ENCODE results near the gene GP1BB.

GP1BB gene

GRCh38 chr22:19737846-19738663, 14.7 kb downstream of the GP1BB start:
- H3K4me3 Mint-ChIP-seq, result no peak overlapping the region
- no peaks in the 10 kb centered on the region for H3K4me1 Mint-ChIP-seq
- H3K27ac Mint-ChIP-seq, result no peak overlapping the region
- no peaks in the 10 kb centered on the region for H3K27me3 Mint-ChIP-seq
- H3K9me3 Mint-ChIP-seq, result no peaks in the 10 kb centered on the region
- no peaks in the 10 kb centered on the region for H3K36me3 Mint-ChIP-seq

- Mint-ChIP-seq H3K4me1 (no peaks in the 10 kb centered on the region), H3K4me3 (no peak overlapping the region), H3K36me3 (no peaks in the 10 kb centered on the region), H3K9me3 (no peaks in the 10 kb centered on the region), H3K27ac (no peak overlapping the region), H3K27me3 (no peaks in the 10 kb centered on the region)
Measured at GRCh38 chr22:19738664-19739447, 15.5 kb downstream of the GP1BB start.

DNA sequence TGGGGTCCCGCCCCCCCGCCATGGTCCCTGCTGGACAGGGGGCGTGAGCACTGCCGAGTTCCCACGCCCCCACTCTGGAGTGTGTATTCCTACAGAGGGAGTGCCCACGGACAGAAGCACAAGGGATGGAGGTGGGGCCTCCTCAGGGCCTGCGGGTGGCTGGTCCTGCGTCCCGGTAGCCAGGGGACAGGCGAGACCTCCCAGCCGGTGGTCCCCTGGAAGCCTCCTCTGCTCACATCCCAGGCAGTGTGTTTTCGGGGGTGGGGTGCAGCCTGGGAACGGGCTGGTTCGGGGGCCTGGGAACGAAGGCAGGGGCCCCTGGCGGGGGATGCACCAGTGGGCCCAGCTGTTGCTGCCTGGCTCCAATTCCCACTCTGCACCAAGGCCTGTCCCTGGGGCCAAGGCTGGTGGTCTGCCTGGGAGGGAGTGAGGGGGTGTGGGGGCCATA, 16.1 kb downstream of the GP1BB start:
- H3K27ac Mint-ChIP-seq, result no peak overlapping the region
- no peaks in the 10 kb centered on the region for H3K4me1 Mint-ChIP-seq
- no peaks in the 10 kb centered on the region for H3K36me3 Mint-ChIP-seq
- H3K27me3 Mint-ChIP-seq, result no peaks in the 10 kb centered on the region
- H3K4me3 Mint-ChIP-seq, result no peak overlapping the region
- H3K9me3 Mint-ChIP-seq, result no peaks in the 10 kb centered on the region

- Mint-ChIP-seq H3K36me3 (no peaks in the 10 kb centered on the region), H3K4me1 (no peaks in the 10 kb centered on the region), H3K9me3 (no peaks in the 10 kb centered on the region), H3K27ac (no peak overlapping the region), H3K4me3 (no peak overlapping the region), H3K27me3 (no peaks in the 10 kb centered on the region)
Measured at GRCh38 chr22:19739911-19740449, 16.6 kb downstream of the GP1BB start.

DNA sequence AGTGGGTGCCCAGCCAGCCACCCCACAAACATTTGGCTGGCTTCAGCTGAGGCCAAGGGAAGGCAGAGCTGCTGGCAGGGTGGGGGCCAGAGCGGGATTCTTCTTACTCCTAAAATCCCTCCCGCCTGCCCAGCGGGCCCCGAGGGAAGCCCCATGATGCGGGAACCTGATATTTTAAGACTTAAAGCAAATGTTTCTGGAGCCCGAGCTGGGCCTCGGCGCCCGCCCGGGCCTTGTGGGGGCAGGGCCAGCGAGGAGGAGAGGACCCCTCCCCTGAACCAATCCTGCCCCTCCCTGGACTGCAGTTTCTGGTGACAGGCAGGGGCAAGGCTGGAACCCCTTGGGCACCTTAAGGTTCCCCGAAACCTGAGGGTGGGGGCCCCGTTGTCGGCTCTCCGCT, 17.2 kb downstream of the GP1BB start:
- no peaks in the 10 kb centered on the region for H3K27me3 Mint-ChIP-seq
- no peak overlapping the region for H3K27ac Mint-ChIP-seq
- H3K4me3 Mint-ChIP-seq, result no peak overlapping the region
- no peaks in the 10 kb centered on the region for H3K36me3 Mint-ChIP-seq
- no peaks in the 10 kb centered on the region for H3K4me1 Mint-ChIP-seq
- H3K9me3 Mint-ChIP-seq, result no peaks in the 10 kb centered on the region

DNA sequence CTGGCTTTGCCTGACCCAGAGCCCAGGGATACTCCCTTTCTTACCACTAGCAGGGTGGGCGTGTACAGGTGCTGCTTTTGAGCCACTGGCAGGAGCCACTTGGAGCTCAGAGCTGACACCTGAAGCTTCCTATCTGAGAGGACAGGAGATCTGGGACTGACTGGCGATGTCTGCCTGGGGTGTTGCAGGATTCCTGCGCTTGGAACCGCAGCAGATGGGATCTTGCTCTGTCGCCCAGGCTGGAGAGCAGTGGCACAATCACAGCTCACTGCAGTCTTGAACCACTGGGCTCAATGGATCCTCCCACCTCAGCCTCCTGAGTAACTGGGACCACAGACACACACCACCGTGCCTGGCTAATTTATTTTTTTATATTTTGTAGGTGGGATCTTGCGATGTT, 17.7 kb downstream of the GP1BB start:
- Mint-ChIP-seq H3K27ac (no peak overlapping the region), H3K4me1 (no peaks in the 10 kb centered on the region), H3K4me3 (no peak overlapping the region), H3K27me3 (no peaks in the 10 kb centered on the region), H3K36me3 (no peaks in the 10 kb centered on the region), H3K9me3 (no peaks in the 10 kb centered on the region)

- no peaks in the 10 kb centered on the region for H3K36me3 Mint-ChIP-seq
- H3K4me1 Mint-ChIP-seq, result no peaks in the 10 kb centered on the region
- no peak overlapping the region for H3K4me3 Mint-ChIP-seq
- H3K27ac Mint-ChIP-seq, result no peak overlapping the region
- H3K9me3 Mint-ChIP-seq, result no peaks in the 10 kb centered on the region
- no peaks in the 10 kb centered on the region for H3K27me3 Mint-ChIP-seq
Measured at GRCh38 chr22:19742160-19743066, 19.1 kb downstream of the GP1BB start.

DNA sequence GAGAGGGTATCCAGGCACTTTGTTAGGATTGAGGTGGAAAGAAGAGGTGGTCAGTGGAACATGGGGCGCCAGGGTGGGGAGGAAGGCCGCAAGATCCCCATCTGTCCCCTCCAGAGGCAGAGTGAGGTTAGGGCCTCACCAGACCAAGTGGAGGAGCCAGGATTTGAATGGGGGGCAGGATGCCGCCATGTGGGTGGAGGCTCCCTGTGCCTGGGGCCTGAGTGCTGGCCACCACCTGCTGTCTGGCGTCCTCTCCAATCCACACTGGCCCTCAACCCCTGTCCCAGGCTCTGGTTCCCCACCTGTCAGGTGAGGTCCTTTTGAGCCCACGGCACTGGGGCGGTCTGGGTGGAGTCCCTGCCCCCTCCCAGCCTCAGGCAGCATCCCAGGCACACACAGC, 19.7 kb downstream of the GP1BB start:
- Mint-ChIP-seq H3K9me3 (no peaks in the 10 kb centered on the region), H3K4me1 (no peaks in the 10 kb centered on the region), H3K36me3 (no peaks in the 10 kb centered on the region), H3K27me3 (no peaks in the 10 kb centered on the region), H3K27ac (no peak overlapping the region), H3K4me3 (no peak overlapping the region)

DNA sequence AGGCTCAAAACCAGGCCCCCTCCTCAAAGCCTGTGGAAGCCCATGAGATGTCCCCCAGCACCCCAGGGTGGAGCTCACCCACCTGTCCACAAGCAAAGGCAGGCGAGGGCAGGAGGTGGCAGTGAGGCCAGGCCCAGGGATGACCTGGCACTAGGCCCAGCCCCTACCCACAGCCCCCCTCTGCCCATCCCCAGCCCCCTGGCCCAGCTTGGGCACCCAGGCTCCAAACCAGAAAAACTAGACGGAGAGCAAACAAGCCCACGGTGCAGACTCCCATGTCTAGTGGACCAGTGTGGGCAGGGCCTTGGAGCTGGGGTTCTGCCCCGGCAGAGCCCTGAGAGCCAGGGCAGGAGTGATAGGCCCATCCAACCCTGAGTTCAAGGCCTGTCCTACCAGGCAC, 20.3 kb downstream of the GP1BB start:
- Mint-ChIP-seq H3K4me1 (no peaks in the 10 kb centered on the region), H3K27me3 (no peaks in the 10 kb centered on the region), H3K36me3 (no peaks in the 10 kb centered on the region), H3K4me3 (no peak overlapping the region), H3K27ac (no peak overlapping the region), H3K9me3 (no peaks in the 10 kb centered on the region)

GRCh38 chr22:19744350-19745006, 21.1 kb downstream of the GP1BB start:
- H3K9me3 Mint-ChIP-seq, result no peaks in the 10 kb centered on the region
- H3K4me1 Mint-ChIP-seq, result no peaks in the 10 kb centered on the region
- H3K4me3 Mint-ChIP-seq, result no peak overlapping the region
- H3K27ac Mint-ChIP-seq, result no peak overlapping the region
- H3K36me3 Mint-ChIP-seq, result no peaks in the 10 kb centered on the region
- no peaks in the 10 kb centered on the region for H3K27me3 Mint-ChIP-seq

GRCh38 chr22:19745155-19746101, 22.1 kb downstream of the GP1BB start:
- H3K36me3 Mint-ChIP-seq, result no peaks in the 10 kb centered on the region
- no peak overlapping the region for H3K4me3 Mint-ChIP-seq
- H3K27me3 Mint-ChIP-seq, result no peaks in the 10 kb centered on the region
- H3K9me3 Mint-ChIP-seq, result no peaks in the 10 kb centered on the region
- no peak overlapping the region for H3K27ac Mint-ChIP-seq
- H3K4me1 Mint-ChIP-seq, result no peaks in the 10 kb centered on the region

- no peaks in the 10 kb centered on the region for H3K9me3 Mint-ChIP-seq
- H3K4me1 Mint-ChIP-seq, result no peaks in the 10 kb centered on the region
- H3K4me3 Mint-ChIP-seq, result no peak overlapping the region
- no peaks in the 10 kb centered on the region for H3K27me3 Mint-ChIP-seq
- H3K27ac Mint-ChIP-seq, result no peak overlapping the region
- H3K36me3 Mint-ChIP-seq, result no peaks in the 10 kb centered on the region
Measured at GRCh38 chr22:19746726-19747125, 23.4 kb downstream of the GP1BB start.

- Mint-ChIP-seq H3K27me3 (peaks cover under 1% of the 10 kb centered on the region), H3K4me1 (no peaks in the 10 kb centered on the region), H3K4me3 (no peak overlapping the region), H3K9me3 (no peaks in the 10 kb centered on the region), H3K36me3 (no peaks in the 10 kb centered on the region), H3K27ac (no peak overlapping the region)
Measured at GRCh38 chr22:19747551-19747950, 24.2 kb downstream of the GP1BB start.

GRCh38 chr22:19748139-19748538, 24.8 kb downstream of the GP1BB start:
- H3K4me1 Mint-ChIP-seq, result no peaks in the 10 kb centered on the region
- H3K4me3 Mint-ChIP-seq, result no peak overlapping the region
- no peaks in the 10 kb centered on the region for H3K9me3 Mint-ChIP-seq
- H3K27me3 Mint-ChIP-seq, result peaks cover 4% of the 10 kb centered on the region
- no peaks in the 10 kb centered on the region for H3K36me3 Mint-ChIP-seq
- no peak overlapping the region for H3K27ac Mint-ChIP-seq
